Ovary (tissue), 9 donors: ENCODE data around the gene IRS1. TPM values are rescaled to one million over a fixed set of nuclear protein-coding genes. Genes with fewer than 3 reads are reported as not detected.

ENCODE experiments used
- DNase-seq, 5 donors: peaks; one replicate each; pipeline ENCODE4 v3.0.0-alpha.2; 2019 to 2020
- H3K27ac ChIP-seq, 2 donors: fragments of 200-600 bp; one replicate each; pipeline versions ENCODE4 v1.5.1 to v1.8.0; 2019 to 2022
- H3K27me3 ChIP-seq: fragments of 200-600 bp; one replicate; pipeline ENCODE4 v1.8.0; 2022
- H3K36me3 ChIP-seq: fragments of 200-600 bp; sonication (generic); one replicate; pipeline ENCODE4 v1.5.1; 2019
- H3K4me1 ChIP-seq: one replicate; pipeline ENCODE4 v1.8.1; 2013; ENCODE audit warnings: mild to moderate bottlenecking, moderate library complexity; ENCODE audit not compliant: insufficient read depth
- H3K4me3 ChIP-seq: fragments of 200-600 bp; sonication (generic); one replicate; pipeline ENCODE4 v1.5.1; 2017
- H3K9me3 ChIP-seq, 2 donors: fragments of 200-600 bp in 1 of 2; sonication (generic) in 1 of 2; one replicate each; pipeline versions ENCODE4 v1.5.1 to v1.8.1; 2013 to 2019; ENCODE audit warnings: mild to moderate bottlenecking in 1 of 2, moderate library complexity in 1 of 2
- CTCF ChIP-seq, 3 donors: fragments of 450-650 bp in 2 of 3; fragments of 200-600 bp in 1 of 3; IDR thresholded peaks; one replicate each; pipeline versions ENCODE4 v1.5.1 to v1.8.0; 2016 to 2022; ENCODE audit warnings: antibody characterized with exemption in 3 of 3, mild to moderate bottlenecking in 1 of 3
- EP300 ChIP-seq: sonication (generic); formaldehyde crosslinking; IDR thresholded peaks from one replicate; pipeline ENCODE4 v1.6.1; 2017; ENCODE audit warnings: antibody characterized with exemption
- POLR2A ChIP-seq: fragments of 450-650 bp; IDR thresholded peaks from one replicate; pipeline ENCODE4 v1.6.1; 2017; ENCODE audit warnings: antibody characterized with exemption, mild to moderate bottlenecking, moderate library complexity
- WGBS, 3 donors: extraction: QIAGEN DNeasy Blood & Tissue Kit in 1 of 3; methylation state at CpG; one replicate each; pipeline versions ENCODE4 v1.1.5 to v1.1.7; 2013 to 2017; 5-methylcytosine and 5-hydroxymethylcytosine counted together
- intact Hi-C, 4 donors: fragments of 100-400 bp; cut with DNase I; formaldehyde crosslinking; loops; one replicate each; pipeline versions ENCODE4 v1.11.0 to v1.15.1; 2022 to 2023
- polyA plus RNA-seq, 2 donors: library from polyadenylated mRNA; stranded (reverse); fragments of 200-250 nt in 1 of 2; fragments of 350-450 nt in 1 of 2; fragmentation: Illumina TruSeq in 1 of 2; extraction: RNeasy Lipid Tissue Mini Kit (QIAGEN cat#74804) in 1 of 2; gene quantifications; one replicate each; pipeline ENCODE4 v1.2.3, GENCODE V29; 2013 to 2014
- total RNA-seq, 7 donors: library from RNA; depleted of rRNA in 2 of 7; stranded (reverse); fragments of >200 nt in 2 of 7; fragmentation: NEBNext Ultra II Directional in 3 of 7; extraction: Animal tissue kit (Norgen Biotek cat#: 25700) in 3 of 7; gene quantifications; one replicate each; pipeline versions ENCODE4 v1.1.0 to v1.2.4, GENCODE V29; 2016 to 2023
- donor health status: DM: no; HTN: no; CAD: no; lungs with moderate emphysema.
- donor health status: DM: no; HTN: no; CAD: no.
- donor health status: Bipolar disorder and iron deficiency.
- donor health status: DM: yes; HTN: yes; CAD: no.
- donor health status: DM: no; HTN: no; CAD: no.
- donor health status: DM: yes; HTN: yes; CAD: no.

IRS1 gene
- total and polyA plus RNA-seq, 9 donors, result 22.3 to 87.0 (median 44.1) TPM

- intact Hi-C loops, result loop anchor here (2.0 to 10.0 kb wide), 13 partner anchors 45 to 910 kb away; no protein-coding TSS in a partner anchor
Observed at GRCh38 chr2:226797289-226797988, 2.2 kb downstream of the IRS1 start.

GRCh38 chr2:226796840-226797288 lies 2.8 kb downstream of the IRS1 start:
- WGBS, 3 donors, result 10 to 55% (median 13%) methylated on average over 17 of the region's 17 CpGs
- no peaks in the 10 kb centered on the region for H3K9me3 ChIP-seq
- H3K4me1 ChIP-seq, result peaks cover 1% of the 10 kb centered on the region
- H3K27me3 ChIP-seq, result no peaks in the 10 kb centered on the region
- intact Hi-C loops, result loop anchor here (2.0 to 10.0 kb wide), 13 partner anchors 45 to 910 kb away; no protein-coding TSS in a partner anchor
- H3K4me3 ChIP-seq, result peak overlapping the region; percentile 93
- TF ChIP-seq EP300 (no peak), CTCF (IDR thresholded peaks at IDR 0.05) (peak; percentile 53 to 73 (median 67)), POLR2A (no peak)
- H3K27ac ChIP-seq, result peak overlapping the region; percentile 90 to 96
- peak; percentile 71 to 82 (median 74) for DNase-seq
- no peaks in the 10 kb centered on the region for H3K36me3 ChIP-seq

More at GRCh38 chr2:226797289-226797988, 2.2 kb downstream of the IRS1 start:
- Histone ChIP-seq H3K27ac (peak overlapping the region; percentile 90 to 96), H3K9me3 (no peaks in the 10 kb centered on the region), H3K36me3 (no peaks in the 10 kb centered on the region), H3K4me3 (peak overlapping the region; percentile 93), H3K27me3 (no peaks in the 10 kb centered on the region), H3K4me1 (peaks cover 1% of the 10 kb centered on the region)
- no peak for TF ChIP-seq POLR2A
- no peak for TF ChIP-seq CTCF (IDR thresholded peaks at IDR 0.05)
- TF ChIP-seq EP300, result no peak
- peak; percentile 50 to 77 (median 69) for DNase-seq
- WGBS, 3 donors, result 5 to 49% (median 18%) methylated on average over 46 to 50 of the region's 50 CpGs

DNA sequence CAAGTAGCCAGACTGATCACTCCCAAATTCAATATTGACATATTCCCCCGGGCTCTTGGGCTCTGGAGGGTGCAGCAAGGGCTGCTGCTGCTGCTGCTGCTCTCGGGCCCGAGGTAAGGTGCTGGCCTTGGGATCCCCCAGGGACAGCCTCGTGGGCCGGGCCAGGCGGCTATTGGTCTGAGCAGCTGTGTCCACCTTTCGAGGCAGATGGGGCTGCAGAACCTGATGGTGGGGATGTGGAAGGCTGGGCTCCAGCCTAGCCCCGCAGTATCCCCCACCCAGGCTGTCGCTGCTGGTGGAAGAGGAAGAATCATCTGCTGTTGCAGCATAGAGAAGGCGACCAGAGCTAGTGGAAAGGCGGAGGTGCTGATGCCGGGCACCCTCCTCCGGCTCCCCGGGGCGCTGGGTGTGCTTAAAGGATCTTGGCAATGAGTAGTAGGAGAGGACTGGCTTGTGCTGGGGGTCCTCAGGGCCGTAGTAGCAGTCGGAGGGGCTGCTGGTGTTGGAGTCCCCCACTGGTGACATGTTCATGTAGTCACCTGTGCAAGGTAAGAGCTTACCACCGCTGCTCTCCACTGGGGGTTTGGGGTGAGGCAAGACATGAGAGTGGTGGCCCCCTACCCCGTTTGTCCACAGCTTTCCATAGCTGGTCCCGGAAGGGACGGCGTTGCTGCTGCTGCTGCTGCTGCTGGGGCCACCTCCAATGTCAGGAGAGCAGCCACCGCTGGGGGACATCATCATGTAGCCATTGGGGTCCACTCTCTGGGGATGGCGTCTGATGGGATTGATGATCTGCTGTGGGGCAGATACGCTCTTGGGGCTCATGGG lies 3.4 kb downstream of the IRS1 start:
- no peaks in the 10 kb centered on the region for H3K27me3 ChIP-seq
- TF ChIP-seq EP300, result no peak
- TF ChIP-seq CTCF (IDR thresholded peaks at IDR 0.05), result no peak
- no peak for TF ChIP-seq POLR2A
- H3K36me3 ChIP-seq, result no peaks in the 10 kb centered on the region
- intact Hi-C loops, result loop anchor here (2.0 to 10.0 kb wide), 13 partner anchors 44 to 909 kb away; no protein-coding TSS in a partner anchor
- H3K4me1 ChIP-seq, result no peaks in the 10 kb centered on the region
- H3K9me3 ChIP-seq, result no peaks in the 10 kb centered on the region
- peak; percentile 27 to 56 (median 41) for DNase-seq
- WGBS, 3 donors, result 14 to 36% (median 14%) methylated on average over 25 of the region's 25 CpGs
- H3K27ac ChIP-seq, result peak overlapping the region; percentile 90 to 96
- H3K4me3 ChIP-seq, result peak overlapping the region; percentile 93

DNA sequence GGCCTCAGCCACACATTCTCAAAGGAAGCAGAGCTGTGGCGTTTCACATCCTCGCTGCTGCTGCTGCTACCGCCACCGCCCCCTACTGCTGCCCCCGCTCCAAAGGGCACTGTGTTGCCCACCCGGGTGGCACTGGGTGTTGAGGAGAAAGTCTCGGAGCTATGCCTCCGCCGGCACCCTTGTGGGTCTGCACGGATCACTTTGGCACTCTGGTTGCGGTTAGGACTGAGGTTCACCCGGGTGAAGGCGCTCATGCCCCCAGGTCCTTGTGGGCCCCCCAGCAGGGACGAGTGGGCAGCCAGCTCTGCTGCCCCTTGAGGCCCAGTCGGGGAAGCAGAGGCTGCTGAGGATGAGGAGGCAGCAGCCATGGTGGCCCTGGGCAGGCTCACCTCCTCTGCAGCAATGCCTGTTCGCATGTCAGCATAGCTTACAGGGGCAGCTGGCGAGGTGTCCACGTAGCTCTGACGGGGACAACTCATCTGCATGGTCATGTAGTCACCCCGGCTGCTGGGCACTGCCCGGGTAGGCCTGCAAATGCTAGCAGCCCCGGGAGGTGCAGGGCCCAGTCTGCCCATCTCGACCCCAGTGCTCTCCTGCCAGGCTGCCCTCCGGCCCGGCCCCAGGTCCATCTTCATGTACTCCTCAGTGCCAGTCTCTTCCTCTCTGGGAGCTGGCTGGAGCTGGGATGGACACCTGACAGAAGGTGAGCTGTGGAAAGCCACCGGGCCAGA lies 4.2 kb downstream of the IRS1 start:
- peak; percentile 26 to 54 (median 48) for DNase-seq
- H3K27ac ChIP-seq, result peak overlapping the region; percentile 90 to 96
- intact Hi-C loops, result loop anchor here (2.0 to 10.0 kb wide), 13 partner anchors 43 to 908 kb away; no protein-coding TSS in a partner anchor
- H3K4me3 ChIP-seq, result peak overlapping the region; percentile 93
- H3K27me3 ChIP-seq, result no peaks in the 10 kb centered on the region
- H3K9me3 ChIP-seq, result no peaks in the 10 kb centered on the region
- no peak for TF ChIP-seq EP300
- TF ChIP-seq CTCF (IDR thresholded peaks at IDR 0.05), result peak in 1 of 3 donors; percentile 18
- WGBS, 3 donors, result 7 to 13% (median 8%) methylated on average over 25 to 26 of the region's 26 CpGs
- peaks cover 2% of the 10 kb centered on the region for H3K4me1 ChIP-seq
- H3K36me3 ChIP-seq, result no peaks in the 10 kb centered on the region
